GM18907 (cell line): ENCODE measurements around the gene SH3GL2.

ENCODE experiments used
- ATAC-seq: cut with Tn5 transposase; IDR thresholded peaks from one replicate; pipeline ENCODE4 v1.9.1; 2021; ENCODE audit warnings: mild to moderate bottlenecking, moderate library complexity; ENCODE audit not compliant: unreplicated experiment

Gene SH3GL2

GRCh38 chr9:17802249-17802857 lies 223.5 kb downstream of the SH3GL2 start:
- ATAC-seq: no peak

GRCh38 chr9:17807613-17808282 lies 228.9 kb downstream of the SH3GL2 start:
- ATAC-seq: no peak

GRCh38 chr9:17810317-17810716 lies 231.5 kb downstream of the SH3GL2 start:
- ATAC-seq: no peak

DNA sequence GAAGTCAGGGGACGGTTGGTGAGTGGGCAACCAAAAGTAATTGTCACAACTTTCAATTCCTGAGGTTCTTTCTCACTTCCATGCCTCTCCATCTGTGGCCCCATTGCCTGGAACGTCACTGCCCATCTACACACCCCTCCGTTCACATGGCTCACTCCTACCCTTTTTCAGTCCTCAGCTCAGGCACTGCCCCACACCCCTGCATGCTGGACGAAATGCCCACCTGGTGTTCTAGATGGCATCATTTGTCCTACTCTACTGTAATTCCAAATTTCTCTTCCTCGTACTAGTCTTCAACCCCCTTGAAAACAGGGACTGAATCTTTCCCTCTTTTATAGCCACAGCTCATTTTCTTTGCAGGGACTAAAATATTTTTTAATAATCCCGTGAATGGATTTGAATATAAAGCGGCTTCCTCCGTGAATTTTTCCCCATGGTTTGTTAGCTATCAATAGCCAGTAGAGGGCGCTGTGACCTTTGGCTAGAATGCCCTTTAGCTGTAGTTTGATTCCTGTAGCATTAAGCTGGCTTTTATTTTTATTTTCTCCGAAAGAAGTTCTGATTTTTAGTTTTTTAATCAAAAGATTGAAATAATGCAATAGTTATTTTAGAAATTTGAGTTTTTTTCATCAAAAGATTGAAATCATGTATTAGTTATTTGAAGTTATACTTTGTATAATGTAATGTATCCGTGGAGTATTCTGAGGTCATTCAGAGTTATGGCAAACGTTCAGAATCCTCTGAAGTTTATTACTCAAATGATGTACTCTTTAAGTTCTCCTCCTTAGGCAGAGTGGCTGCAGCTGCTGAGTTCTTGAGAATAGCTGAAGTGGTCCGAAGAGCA lies 232.1 kb downstream of the SH3GL2 start:
- peak; percentile 56 for ATAC-seq

DNA sequence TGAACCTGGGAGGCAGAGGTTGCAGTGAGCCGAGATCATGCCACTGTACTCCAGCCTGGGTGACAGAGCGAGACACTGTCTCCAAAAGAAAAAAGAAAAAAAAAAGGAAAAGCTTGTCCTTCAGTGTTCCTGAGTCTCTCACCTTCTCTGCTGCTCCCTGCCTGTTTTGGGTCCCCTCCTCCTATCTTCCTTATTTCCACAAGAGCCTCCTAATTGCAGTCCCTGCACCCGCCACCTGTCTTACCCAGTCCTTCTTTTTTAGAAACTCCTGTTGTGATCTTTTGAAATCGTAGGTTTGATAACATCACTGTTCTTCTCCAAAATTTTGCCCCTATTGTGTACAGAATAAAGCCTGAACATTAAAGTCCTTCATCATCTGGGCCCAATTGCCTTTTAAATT lies 234.9 kb downstream of the SH3GL2 start:
- ATAC-seq: no peak

DNA sequence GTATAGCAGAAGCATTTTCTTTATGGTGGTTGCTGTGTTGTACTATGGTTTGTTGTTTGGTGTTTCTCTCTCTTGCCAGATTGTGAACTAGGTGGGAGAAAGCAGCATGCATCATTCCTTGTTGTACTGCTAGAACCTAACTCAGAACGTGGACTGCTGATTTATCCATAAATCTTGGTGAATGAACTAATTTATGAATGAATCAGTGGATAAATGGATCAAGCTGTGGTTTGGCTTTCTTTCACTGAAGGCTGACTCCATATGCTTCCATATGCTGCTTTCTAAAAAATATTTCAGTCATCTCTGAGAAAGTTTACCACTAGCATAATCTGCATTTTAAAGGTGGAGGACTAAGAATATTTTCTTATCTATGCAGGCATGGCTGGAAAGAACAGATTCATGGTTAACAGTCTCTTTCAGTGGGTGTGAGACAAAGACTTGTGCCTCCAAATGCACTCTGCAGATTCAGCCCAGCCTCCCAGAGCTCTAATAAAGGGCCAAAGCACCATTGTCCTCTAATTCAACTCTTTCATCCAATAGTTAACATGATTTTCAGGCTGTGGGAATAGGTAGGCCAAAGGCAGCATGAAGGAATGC lies 237.7 kb downstream of the SH3GL2 start:
- no peak for ATAC-seq

DNA sequence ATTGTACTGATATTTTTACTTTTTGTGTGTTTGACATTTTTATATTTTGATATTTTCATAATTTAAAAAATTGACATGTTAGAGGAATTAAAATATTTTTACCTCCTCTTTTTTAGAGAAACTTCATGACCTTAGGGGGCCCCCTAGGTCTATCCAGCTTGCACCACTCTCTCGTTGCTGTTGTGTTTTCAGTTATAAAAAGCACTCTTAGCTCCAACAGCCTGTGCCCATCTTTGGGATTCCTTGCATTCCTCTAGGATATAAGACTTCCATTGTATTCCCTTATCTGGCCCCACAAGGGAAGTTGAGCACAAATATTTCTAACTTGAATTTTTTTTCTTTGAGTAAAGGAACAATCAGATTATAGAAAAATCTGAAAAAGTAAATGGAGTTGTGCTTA lies 245.3 kb downstream of the SH3GL2 start:
- ATAC-seq: no peak

- no peak for ATAC-seq
Measured at GRCh38 chr9:17824616-17825264, 245.9 kb downstream of the SH3GL2 start.

DNA sequence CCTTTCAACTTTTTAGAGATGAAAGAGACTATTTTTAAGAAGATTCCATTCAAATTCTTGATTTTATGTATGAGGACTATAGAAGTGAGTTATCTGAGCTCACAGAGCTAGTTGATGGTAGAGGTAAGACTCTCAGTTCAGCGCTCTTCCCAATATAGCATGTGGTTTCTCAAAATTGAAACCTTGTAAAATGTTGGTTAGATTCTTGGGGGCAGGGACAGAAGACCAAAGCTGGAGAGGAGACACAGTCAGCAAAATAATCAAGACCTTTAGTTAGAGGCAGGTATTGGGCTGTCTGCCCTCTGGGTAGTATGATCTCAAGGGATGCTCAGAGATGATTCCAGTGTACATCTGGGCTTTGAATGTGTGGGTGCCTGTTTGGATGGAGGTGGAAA lies 246.4 kb downstream of the SH3GL2 start:
- ATAC-seq: no peak

GRCh38 chr9:17829064-17829463 lies 250.2 kb downstream of the SH3GL2 start:
- no peak for ATAC-seq

- ATAC-seq: no peak
Measured at GRCh38 chr9:17829812-17830385, 251.0 kb downstream of the SH3GL2 start.

- ATAC-seq: no peak
Measured at GRCh38 chr9:17832812-17833211, 253.9 kb downstream of the SH3GL2 start.

- ATAC-seq: no peak
Measured at GRCh38 chr9:17833846-17834245, 255.0 kb downstream of the SH3GL2 start.

GRCh38 chr9:17837965-17838364 lies 259.1 kb downstream of the SH3GL2 start:
- no peak for ATAC-seq

DNA sequence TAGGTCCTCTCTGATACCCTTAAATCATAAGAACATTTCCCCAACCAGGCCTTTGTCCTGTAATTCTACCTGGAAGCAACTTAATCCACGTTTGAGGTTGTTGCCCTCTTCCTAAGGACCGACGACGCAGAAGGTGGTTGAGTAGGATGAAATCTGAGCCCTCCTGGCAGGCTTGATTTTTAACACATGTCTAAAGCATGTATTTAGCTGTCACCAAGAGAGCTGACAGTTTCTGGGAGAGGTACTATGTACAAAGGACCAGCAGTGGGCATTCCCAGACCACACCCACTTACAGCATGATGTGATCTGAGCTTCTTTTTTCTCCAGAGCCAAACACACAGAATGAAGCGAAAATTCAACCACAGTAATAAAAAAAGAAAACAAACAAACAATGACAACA lies 260.9 kb downstream of the SH3GL2 start:
- no peak for ATAC-seq

DNA sequence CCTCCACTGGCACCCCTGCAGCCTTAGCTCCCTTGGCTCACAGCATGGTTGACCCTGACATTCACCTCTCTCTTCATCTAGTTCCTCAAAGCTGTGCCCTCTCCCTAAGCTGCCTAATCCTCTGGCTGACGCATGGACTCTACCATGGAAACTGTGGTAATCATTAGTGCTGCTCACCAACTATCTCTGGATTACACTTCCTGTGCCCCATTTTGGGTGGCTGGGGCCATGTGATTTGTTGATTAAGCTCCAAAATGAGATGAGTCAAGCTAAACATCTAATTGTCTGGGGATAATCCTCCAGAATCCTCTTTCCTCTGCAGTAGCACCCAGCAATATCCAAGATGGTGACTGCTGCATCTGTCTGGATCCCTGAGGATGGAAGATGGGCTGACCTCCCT lies 264.4 kb downstream of the SH3GL2 start:
- ATAC-seq: no peak
